CD14-positive monocyte (primary cell): Measurements from ENCODE around the gene KLC1. TPM values are rescaled to one million over a fixed set of nuclear protein-coding genes. Genes with fewer than 3 reads are reported as not detected.

Source experiments
- DNase-seq, 3 donors: peaks; one replicate each; pipeline ENCODE4 v3.0.0-alpha.2; 2011 to 2022
- H2AFZ ChIP-seq: 2 replicates; pipeline ENCODE4 v1.6.0; 2012; ENCODE audit warnings: mild to moderate bottlenecking, low read depth, low read length, inconsistent platforms; ENCODE audit not compliant: insufficient read depth, poor library complexity, severe bottlenecking
- H3K27ac ChIP-seq, 2 donors: 1 replicate in 1 of 2; 2 replicates in 1 of 2; pipeline ENCODE4 v1.5.1; 2012 to 2013; ENCODE audit warnings: low read length in 2 of 2, control low read depth in 1 of 2, inconsistent platforms in 1 of 2, low read depth in 1 of 2, mild to moderate bottlenecking in 1 of 2
- H3K27me3 ChIP-seq, 2 donors: one replicate each; pipeline versions ENCODE4 v1.6.0 to v1.6.1; 2011 to 2013; ENCODE audit warnings: low read length in 2 of 2; ENCODE audit not compliant: control insufficient read depth in 2 of 2, insufficient read depth in 2 of 2
- H3K36me3 ChIP-seq, 2 donors: replicated peaks in 1 of 2; 1 replicate in 1 of 2; 2 replicates in 1 of 2; pipeline versions ENCODE4 v1.5.1 to v1.6.1; 2012 to 2013; ENCODE audit warnings: low read length in 2 of 2, control low read depth in 1 of 2, inconsistent platforms in 1 of 2, mild to moderate bottlenecking in 1 of 2; ENCODE audit not compliant: insufficient read depth in 2 of 2, control insufficient read depth in 1 of 2
- H3K4me1 ChIP-seq, 2 donors: 1 replicate in 1 of 2; 2 replicates in 1 of 2; pipeline versions ENCODE4 v1.5.1 to v1.6.1; 2012 to 2013; ENCODE audit warnings: low read length in 2 of 2, control low read depth in 1 of 2, inconsistent platforms in 1 of 2, mild to moderate bottlenecking in 1 of 2, moderate library complexity in 1 of 2; ENCODE audit not compliant: insufficient read depth in 2 of 2, control insufficient read depth in 1 of 2
- H3K4me2 ChIP-seq: replicated peaks from 2 replicates; pipeline ENCODE3; 2012; ENCODE audit warnings: low read length, moderate library complexity, mild to moderate bottlenecking; ENCODE audit not compliant: poor library complexity, severe bottlenecking; ENCODE audit errors: extremely low read depth
- H3K4me3 ChIP-seq, 3 experiments: fragments of 200-600 bp in 1 of 3; sonication (generic) in 1 of 3; replicated peaks in 1 of 3; 1 replicate in 2 of 3; 2 replicates in 1 of 3; pipeline ENCODE4 v1.5.1; 2011 to 2013; ENCODE audit warnings: low read length in 3 of 3, mild to moderate bottlenecking in 3 of 3, control low read depth in 2 of 3, low read depth in 2 of 3, inconsistent platforms in 1 of 3, moderate library complexity in 1 of 3
- H3K79me2 ChIP-seq: 2 replicates; pipeline ENCODE4 v1.6.0; 2012; ENCODE audit warnings: mild to moderate bottlenecking, control low read depth, inconsistent platforms, low read length, moderate library complexity; ENCODE audit not compliant: insufficient read depth
- H3K9ac ChIP-seq: 2 replicates; pipeline ENCODE4 v1.6.0; 2017; ENCODE audit warnings: low read length, mild to moderate bottlenecking; ENCODE audit not compliant: insufficient read depth, poor library complexity, severe bottlenecking
- H3K9me3 ChIP-seq, 2 donors: replicated peaks in 1 of 2; 1 replicate in 1 of 2; 2 replicates in 1 of 2; pipeline versions ENCODE4 v1.5.1 to v1.6.1; 2012 to 2013; ENCODE audit warnings: low read length in 2 of 2, control low read depth in 1 of 2; ENCODE audit not compliant: control insufficient read depth in 1 of 2, insufficient read depth in 1 of 2
- H4K20me1 ChIP-seq: 2 replicates; pipeline ENCODE4 v1.6.0; 2012; ENCODE audit warnings: mild to moderate bottlenecking, low read length, control low read depth, moderate library complexity; ENCODE audit not compliant: insufficient read depth
- H3K27ac Mint-ChIP-seq, 7 donors: one replicate each; pipeline ENCODE4 v1.8.0; 2020; ENCODE audit warnings: mild to moderate bottlenecking in 7 of 7, mixed read lengths in 7 of 7, moderate library complexity in 6 of 7, inconsistent platforms in 2 of 7
- H3K27me3 Mint-ChIP-seq, 3 donors: one replicate each; pipeline ENCODE4 v1.8.0; 2021 to 2022; ENCODE audit warnings: low read depth in 3 of 3, mild to moderate bottlenecking in 3 of 3, mixed read lengths in 3 of 3, moderate library complexity in 3 of 3, inconsistent platforms in 1 of 3
- H3K36me3 Mint-ChIP-seq, 2 donors: one replicate each; pipeline ENCODE4 v1.8.0; 2020; ENCODE audit warnings: mixed read lengths in 2 of 2, inconsistent platforms in 1 of 2, mild to moderate bottlenecking in 1 of 2
- H3K4me1 Mint-ChIP-seq: one replicate; pipeline ENCODE4 v1.8.0; 2020; ENCODE audit warnings: mild to moderate bottlenecking, mixed read lengths
- H3K4me3 Mint-ChIP-seq, 2 donors: one replicate each; pipeline ENCODE4 v1.8.0; 2020; ENCODE audit warnings: mild to moderate bottlenecking in 2 of 2, mixed read lengths in 2 of 2, moderate library complexity in 1 of 2
- H3K9me3 Mint-ChIP-seq, 7 donors: one replicate each; pipeline ENCODE4 v1.8.0; 2020 to 2022; ENCODE audit warnings: mixed read lengths in 7 of 7, mild to moderate bottlenecking in 6 of 7, moderate library complexity in 6 of 7, inconsistent platforms in 2 of 7
- WGBS: methylation state at CpG from one replicate; pipeline ENCODE4 v1.1.5; 2013; ENCODE audit warnings: missing lambda C conversion rate; ENCODE audit not compliant: insufficient coverage; 5-methylcytosine and 5-hydroxymethylcytosine counted together
- intact Hi-C, 2 donors: fragments of 100-400 bp; cut with micrococcal nuclease; formaldehyde crosslinking; loops; one replicate each; pipeline versions ENCODE4 v1.15.0 to v1.15.1; 2023
- polyA plus RNA-seq, 3 donors: library from polyadenylated mRNA; depleted of rRNA in 1 of 3; unstranded in 2 of 3; stranded (reverse) in 1 of 3; fragments of 300-500 nt in 2 of 3; fragments of >200 nt in 1 of 3; fragmentation: Illumina TruSeq in 2 of 3; gene quantifications; 1 replicate in 2 of 3; 2 replicates in 1 of 3; pipeline ENCODE4 v1.2.3, GENCODE V29; 2012 to 2021
- TF ChIP-seq, protein P1 (sequence below): fragments of 200-600 bp; IDR thresholded peaks from one replicate; pipeline ENCODE4 v1.8.0; 2022; ENCODE audit warnings: antibody characterized with exemption, mild to moderate bottlenecking

KLC1 gene
- polyA plus RNA-seq, 3 donors, result 41.5 to 108 (median 46.6) TPM

DNA sequence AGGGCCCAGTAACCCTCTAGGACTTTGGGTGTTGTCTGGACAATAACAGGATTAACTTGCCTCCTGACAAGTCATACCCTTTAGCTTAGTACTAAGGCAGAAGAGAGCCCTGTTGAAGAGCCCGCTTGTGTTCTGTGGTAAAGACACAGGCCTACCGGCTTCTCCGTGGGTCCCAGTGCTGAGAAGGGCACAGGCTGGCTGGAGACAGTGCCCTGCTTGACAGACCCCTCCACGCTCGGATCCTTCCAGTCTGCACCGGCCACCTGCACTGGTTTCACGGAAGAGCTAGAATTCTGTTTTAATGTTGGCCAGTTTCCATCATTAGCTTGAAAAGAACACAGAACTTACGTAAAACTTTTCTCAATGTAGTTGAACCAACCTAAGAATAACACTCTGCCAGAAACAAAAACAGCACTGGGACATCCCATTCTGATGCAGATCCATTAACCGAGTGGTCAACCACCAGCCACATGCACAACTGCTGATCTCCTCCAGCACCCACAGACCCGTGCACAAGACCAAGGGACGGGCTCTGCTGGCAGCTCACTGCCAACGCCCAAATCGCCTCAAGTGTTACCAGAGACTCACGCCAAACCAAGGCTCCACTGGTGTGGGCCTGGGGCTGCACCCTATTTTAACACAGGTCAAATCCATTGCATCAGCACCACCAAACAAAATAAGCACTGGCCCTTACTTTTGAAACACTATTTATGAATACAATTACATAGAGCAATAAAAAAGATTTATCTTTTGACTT is 113.7 kb downstream of the KLC1 start:
- Histone ChIP-seq H3K79me2 (no peaks in the 10 kb centered on the region), H3K27me3 (no peaks in the 10 kb centered on the region), H3K4me2 (no peak overlapping the region), H3K9ac (no peak overlapping the region), H3K27ac (no peak overlapping the region), H3K4me1 (no peaks in the 10 kb centered on the region), H3K9me3 (no peaks in the 10 kb centered on the region), H3K4me3 (no peak overlapping the region), H3K36me3 (no peaks in the 10 kb centered on the region), H2AFZ (no peak overlapping the region), H4K20me1 (no peaks in the 10 kb centered on the region)
- no peak for DNase-seq
- H3K4me3 Mint-ChIP-seq, result no peak overlapping the region
- no peaks in the 10 kb centered on the region for H3K9me3 Mint-ChIP-seq
- TF ChIP-seq, protein P1, sequence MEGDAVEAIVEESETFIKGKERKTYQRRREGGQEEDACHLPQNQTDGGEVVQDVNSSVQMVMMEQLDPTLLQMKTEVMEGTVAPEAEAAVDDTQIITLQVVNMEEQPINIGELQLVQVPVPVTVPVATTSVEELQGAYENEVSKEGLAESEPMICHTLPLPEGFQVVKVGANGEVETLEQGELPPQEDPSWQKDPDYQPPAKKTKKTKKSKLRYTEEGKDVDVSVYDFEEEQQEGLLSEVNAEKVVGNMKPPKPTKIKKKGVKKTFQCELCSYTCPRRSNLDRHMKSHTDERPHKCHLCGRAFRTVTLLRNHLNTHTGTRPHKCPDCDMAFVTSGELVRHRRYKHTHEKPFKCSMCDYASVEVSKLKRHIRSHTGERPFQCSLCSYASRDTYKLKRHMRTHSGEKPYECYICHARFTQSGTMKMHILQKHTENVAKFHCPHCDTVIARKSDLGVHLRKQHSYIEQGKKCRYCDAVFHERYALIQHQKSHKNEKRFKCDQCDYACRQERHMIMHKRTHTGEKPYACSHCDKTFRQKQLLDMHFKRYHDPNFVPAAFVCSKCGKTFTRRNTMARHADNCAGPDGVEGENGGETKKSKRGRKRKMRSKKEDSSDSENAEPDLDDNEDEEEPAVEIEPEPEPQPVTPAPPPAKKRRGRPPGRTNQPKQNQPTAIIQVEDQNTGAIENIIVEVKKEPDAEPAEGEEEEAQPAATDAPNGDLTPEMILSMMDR, result no peak
- WGBS, result 100% methylated on average over 14 of the region's 14 CpGs
- no peaks in the 10 kb centered on the region for H3K36me3 Mint-ChIP-seq
- intact Hi-C loops, result no loop called here
- peaks cover 7% of the 10 kb centered on the region for H3K4me1 Mint-ChIP-seq
- H3K27ac Mint-ChIP-seq, result no peak overlapping the region
- peaks cover 3 to 9% (median 8%) of the 10 kb centered on the region in 3 donors for H3K27me3 Mint-ChIP-seq

DNA sequence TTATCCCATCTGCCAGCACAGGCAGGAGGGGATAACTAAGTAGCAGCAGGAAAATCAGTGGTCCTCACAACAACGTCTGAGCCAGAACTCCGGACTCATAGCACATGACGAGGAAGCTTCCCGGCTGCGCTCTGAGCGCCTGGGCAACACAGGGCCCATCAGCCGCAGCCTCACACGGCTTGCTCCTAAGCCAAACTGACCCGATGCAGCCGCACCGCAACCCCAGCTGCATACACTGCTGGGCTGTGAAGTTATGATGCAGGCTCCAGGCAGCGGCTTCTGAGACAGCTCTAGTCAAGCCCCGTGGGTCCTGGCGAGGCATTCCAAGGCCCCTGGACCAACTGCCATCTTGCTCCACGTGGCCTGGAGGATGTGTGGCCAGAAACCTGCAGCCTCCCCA is 114.7 kb downstream of the KLC1 start:
- Mint-ChIP-seq H3K36me3 (no peaks in the 10 kb centered on the region), H3K27me3 (peaks cover under 1 to 8% (median 7%) of the 10 kb centered on the region in 3 donors), H3K4me1 (peaks cover 7% of the 10 kb centered on the region), H3K4me3 (no peak overlapping the region), H3K9me3 (no peaks in the 10 kb centered on the region), H3K27ac (no peak overlapping the region)
- Histone ChIP-seq H3K36me3 (no peaks in the 10 kb centered on the region), H2AFZ (no peak overlapping the region), H3K9ac (no peak overlapping the region), H3K27me3 (no peaks in the 10 kb centered on the region), H3K4me3 (no peak overlapping the region), H3K79me2 (no peaks in the 10 kb centered on the region), H3K9me3 (no peaks in the 10 kb centered on the region), H3K4me2 (no peak overlapping the region), H3K4me1 (no peaks in the 10 kb centered on the region), H3K27ac (no peak overlapping the region), H4K20me1 (no peaks in the 10 kb centered on the region)
- 94% methylated on average over 15 of the region's 15 CpGs for WGBS
- TF ChIP-seq, protein P1, result no peak
- intact Hi-C loops, result no loop called here
- no peak for DNase-seq
